Pancreas (tissue), 10 donors: ENCODE measurements around the gene IFI44. TPM values are rescaled to one million over a fixed set of nuclear protein-coding genes. Genes with fewer than 3 reads are reported as not detected.

Experiments used
- ATAC-seq, 4 donors: fragments of 200-7000 bp; cut with Tn5 transposase; one replicate each; pipeline versions ENCODE4 v1.8.0 to v1.9.1; 2020; ENCODE audit warnings: mild to moderate bottlenecking in 4 of 4, moderate library complexity in 4 of 4
- DNase-seq, 6 donors: peaks; one replicate each; pipeline ENCODE4 v3.0.0-alpha.2; 2020
- FAIRE-seq: peaks from 2 replicates; lab custom pipeline; 2012; peaks lifted over from hg19 to GRCh38; lab: Jason Lieb, UNC
- H3K27ac ChIP-seq, 4 donors: fragments of 200-600 bp; sonication (generic); 1 replicate in 3 of 4; 2 replicates in 1 of 4; pipeline versions ENCODE4 v1.5.0 to v1.8.0; 2020
- H3K27me3 ChIP-seq, 4 donors: fragments of 200-600 bp; one replicate each; pipeline ENCODE4 v1.8.0; 2021
- H3K36me3 ChIP-seq, 3 donors: fragments of 200-600 bp; sonication (generic) in 1 of 3; one replicate each; pipeline versions ENCODE4 v1.5.0 to v1.8.0; 2020 to 2021
- H3K4me1 ChIP-seq, 3 donors: fragments of 200-600 bp; one replicate each; pipeline ENCODE4 v1.8.0; 2021
- H3K4me3 ChIP-seq, 4 donors: fragments of 200-600 bp; sonication (generic) in 2 of 4; one replicate each; pipeline versions ENCODE4 v1.5.0 to v1.8.0; 2020 to 2021
- H3K9me3 ChIP-seq, 4 donors: fragments of 200-600 bp; one replicate each; pipeline ENCODE4 v1.8.0; 2021
- CTCF ChIP-seq, 4 donors: fragments of 200-600 bp; sonication (generic) in 3 of 4; IDR thresholded peaks; one replicate each; pipeline versions ENCODE4 v1.5.0 to v1.8.0; 2021; ENCODE audit warnings: antibody characterized with exemption in 4 of 4
- WGBS, 2 donors: extraction: QIAGEN DNeasy Blood & Tissue Kit; methylation state at CpG; one replicate each; pipeline ENCODE4 v1.1.7; 2013; 5-methylcytosine and 5-hydroxymethylcytosine counted together
- intact Hi-C, 3 donors: fragments of 100-400 bp; cut with DNase I; formaldehyde crosslinking; loops; one replicate each; pipeline versions ENCODE4 v1.11.1 to v1.14.2; 2022
- polyA plus RNA-seq, 2 donors: library from polyadenylated mRNA; stranded (reverse); fragments of 200-250 nt; gene quantifications; one replicate each; pipeline ENCODE4 v1.2.3, GENCODE V29; 2013
- total RNA-seq, 6 donors: library from RNA; stranded (reverse); fragmentation: NEBNext Ultra II Directional in 4 of 6; extraction: Animal tissue kit (Norgen Biotek cat#: 25700) in 4 of 6; gene quantifications; one replicate each; pipeline versions ENCODE4 v1.2.1 to v1.2.4, GENCODE V29; 2021 to 2023
- donor health status: healthy with polysubstance abuse.
- donor health status: DM: no; HTN: no; CAD: no; lungs with moderate emphysema.
- donor health status: DM: no; HTN: no; CAD: no.
- donor health status: control.
- donor health status: control.
- donor health status: Bipolar disorder and iron deficiency.
- donor health status: DM: yes; HTN: yes; CAD: no.
- donor health status: DM: no; HTN: no; CAD: no.
- donor health status: DM: no; HTN: no; CAD: no.
- donor health status: DM: yes; HTN: yes; CAD: no.

The IFI44 gene
- total and polyA plus RNA-seq, 8 donors = 2.5 to 17.6 (median 8.0) TPM

GRCh38 chr1:78682496-78682895 lies 32.9 kb downstream of the IFI44 start:
- no peaks in the 10 kb centered on the region for H3K9me3 ChIP-seq
- DNase-seq (no peak), ATAC-seq (no peak), FAIRE-seq (no peak)
- H3K36me3 ChIP-seq = no peaks in the 10 kb centered on the region
- H3K4me1 ChIP-seq = no peaks in the 10 kb centered on the region
- H3K27me3 ChIP-seq = no peaks in the 10 kb centered on the region
- no peak overlapping the region for H3K4me3 ChIP-seq
- no peak for TF ChIP-seq CTCF (IDR thresholded peaks at IDR 0.05)
- intact Hi-C loops = loop anchor here in 1 of 3 donors (10.0 kb wide), 1 partner anchor 538 kb away; no protein-coding TSS in a partner anchor
- 50 to 53% methylated on average over 3 of the region's 3 CpGs for WGBS, 2 donors
- H3K27ac ChIP-seq = no peak overlapping the region

- TF ChIP-seq CTCF (IDR thresholded peaks at IDR 0.05) = no peak
These were observed 33.4 kb downstream of the IFI44 start for GRCh38 chr1:78683079-78683478.

GRCh38 chr1:78687315-78687714 lies 37.7 kb downstream of the IFI44 start:
- Histone ChIP-seq H3K36me3 (no peaks in the 10 kb centered on the region), H3K4me1 (no peaks in the 10 kb centered on the region), H3K9me3 (no peaks in the 10 kb centered on the region), H3K4me3 (no peak overlapping the region), H3K27ac (no peak overlapping the region), H3K27me3 (no peaks in the 10 kb centered on the region)
- WGBS, 2 donors = 90 to 96% methylated on average over 1 of the region's 1 CpG
- intact Hi-C loops = loop anchor here in 1 of 3 donors (10.0 kb wide), 1 partner anchor 543 kb away; no protein-coding TSS in a partner anchor
- ATAC-seq (peak in 1 of 4 donors; percentile 42), FAIRE-seq (no peak), DNase-seq (no peak)
- TF ChIP-seq CTCF (IDR thresholded peaks at IDR 0.05) = no peak

More at GRCh38 chr1:78683079-78683478, 33.4 kb downstream of the IFI44 start:
- ATAC-seq (no peak), FAIRE-seq (no peak), DNase-seq (no peak)
- Histone ChIP-seq H3K36me3 (no peaks in the 10 kb centered on the region), H3K27ac (no peak overlapping the region), H3K4me1 (no peaks in the 10 kb centered on the region), H3K27me3 (no peaks in the 10 kb centered on the region), H3K4me3 (no peak overlapping the region), H3K9me3 (no peaks in the 10 kb centered on the region)
- intact Hi-C loops = loop anchor here in 1 of 3 donors (10.0 kb wide), 1 partner anchor 538 kb away; no protein-coding TSS in a partner anchor
- 30 to 40% methylated on average over 2 of the region's 2 CpGs for WGBS, 2 donors

- intact Hi-C loops = loop anchor here in 1 of 3 donors (10.0 kb wide), 1 partner anchor 543 kb away; no protein-coding TSS in a partner anchor
- H3K36me3 ChIP-seq = no peaks in the 10 kb centered on the region
- H3K27me3 ChIP-seq = no peaks in the 10 kb centered on the region
- no peaks in the 10 kb centered on the region for H3K9me3 ChIP-seq
- H3K4me1 ChIP-seq = no peaks in the 10 kb centered on the region
- ATAC-seq = no peak
- no peak overlapping the region for H3K4me3 ChIP-seq
- no peak overlapping the region for H3K27ac ChIP-seq
- 67 to 76% methylated on average over 2 of the region's 2 CpGs for WGBS, 2 donors
- DNase-seq = no peak
- no peak for TF ChIP-seq CTCF (IDR thresholded peaks at IDR 0.05)
- no peak for FAIRE-seq
These were observed 38.3 kb downstream of the IFI44 start for GRCh38 chr1:78687914-78688313.

GRCh38 chr1:78688697-78689096 lies 39.1 kb downstream of the IFI44 start:
- no peak overlapping the region for H3K4me3 ChIP-seq
- no peaks in the 10 kb centered on the region for H3K36me3 ChIP-seq
- no peak for DNase-seq
- H3K4me1 ChIP-seq = no peaks in the 10 kb centered on the region
- intact Hi-C loops = loop anchor here in 1 of 3 donors (10.0 kb wide), 1 partner anchor 544 kb away; no protein-coding TSS in a partner anchor
- no peak overlapping the region for H3K27ac ChIP-seq
- no peak for TF ChIP-seq CTCF (IDR thresholded peaks at IDR 0.05)
- H3K27me3 ChIP-seq = no peaks in the 10 kb centered on the region
- ATAC-seq = no peak
- no peaks in the 10 kb centered on the region for H3K9me3 ChIP-seq
- peak; percentile 61 for FAIRE-seq
